ENCODE results near the gene TRPC6. TPM values are rescaled to one million over a fixed set of nuclear protein-coding genes. Genes with fewer than 3 reads are reported as not detected.

TRPC6 gene
- total RNA-seq, 1 experiment from 2014 or later, result not detected

- Mint-ChIP-seq H3K27ac (ENCODE audit: low read depth, unreplicated experiment) (no peak overlapping the region), H3K36me3 (ENCODE audit: insufficient read depth, unreplicated experiment) (no peaks in the 10 kb centered on the region), H3K9me3 (ENCODE audit: unreplicated experiment) (peaks cover 8% of the 10 kb centered on the region), H3K4me3 (ENCODE audit: unreplicated experiment) (no peak overlapping the region), H3K4me1 (ENCODE audit: insufficient read depth, unreplicated experiment) (no peaks in the 10 kb centered on the region), H3K27me3 (ENCODE audit: insufficient read depth, unreplicated experiment) (no peaks in the 10 kb centered on the region)
- POLR2A ChIA-PET, result no interaction called here
- no peak for TF ChIP-seq CTCF (IDR thresholded peaks at IDR 0.05; ENCODE audit: unreplicated experiment)
- no TSS peak for BruUV-seq (replicated peaks)
- CTCF ChIA-PET, result no interaction called here
- no peak for DNase-seq (ENCODE audit: unreplicated experiment)
- intact Hi-C loops (cut with micrococcal nuclease), result no loop called here
Measured at GRCh38 chr11:101509922-101510321, 73.9 kb downstream of the TRPC6 start.

- Mint-ChIP-seq H3K4me3 (ENCODE audit: unreplicated experiment) (no peak overlapping the region), H3K27me3 (ENCODE audit: insufficient read depth, unreplicated experiment) (no peaks in the 10 kb centered on the region), H3K27ac (ENCODE audit: low read depth, unreplicated experiment) (no peak overlapping the region), H3K9me3 (ENCODE audit: unreplicated experiment) (peaks cover 8% of the 10 kb centered on the region), H3K36me3 (ENCODE audit: insufficient read depth, unreplicated experiment) (no peaks in the 10 kb centered on the region), H3K4me1 (ENCODE audit: insufficient read depth, unreplicated experiment) (no peaks in the 10 kb centered on the region)
- CTCF ChIA-PET, result no interaction called here
- TF ChIP-seq CTCF (IDR thresholded peaks at IDR 0.05; ENCODE audit: unreplicated experiment), result no peak
- no peak for DNase-seq (ENCODE audit: unreplicated experiment)
- POLR2A ChIA-PET, result interaction anchor here (0.7 kb wide), 1 partner anchor 24 kb away, joined by 3 read pairs; no protein-coding TSS in a partner anchor
- intact Hi-C loops (cut with micrococcal nuclease), result no loop called here
- BruUV-seq (replicated peaks), result no TSS peak
Measured at GRCh38 chr11:101508370-101508769, 75.4 kb downstream of the TRPC6 start.

GRCh38 chr11:101498891-101499290 is 84.9 kb downstream of the TRPC6 start:
- TF ChIP-seq CTCF (IDR thresholded peaks at IDR 0.05; ENCODE audit: unreplicated experiment), result no peak
- ChIA-PET CTCF (interaction anchor here (0.7 kb wide), 1 partner anchor 15 kb away, joined by 3 read pairs; no protein-coding TSS in a partner anchor), POLR2A (interaction anchor here (0.7 kb wide), 1 partner anchor 336 kb away, joined by 3 read pairs; no protein-coding TSS in a partner anchor)
- Mint-ChIP-seq H3K4me3 (ENCODE audit: unreplicated experiment) (no peak overlapping the region), H3K27ac (ENCODE audit: low read depth, unreplicated experiment) (no peak overlapping the region), H3K4me1 (ENCODE audit: insufficient read depth, unreplicated experiment) (no peaks in the 10 kb centered on the region), H3K9me3 (ENCODE audit: unreplicated experiment) (no peaks in the 10 kb centered on the region), H3K36me3 (ENCODE audit: insufficient read depth, unreplicated experiment) (no peaks in the 10 kb centered on the region), H3K27me3 (ENCODE audit: insufficient read depth, unreplicated experiment) (no peaks in the 10 kb centered on the region)
- BruUV-seq (replicated peaks), result no TSS peak
- no peak for DNase-seq (ENCODE audit: unreplicated experiment)
- intact Hi-C loops (cut with micrococcal nuclease), result no loop called here

- CTCF ChIA-PET, result interaction anchor here (0.5 to 0.8 kb wide), 2 partner anchors 9 to 345 kb away, joined by 3 to 4 read pairs; no protein-coding TSS in a partner anchor
- POLR2A ChIA-PET, result interaction anchor here (1.1 kb wide), 1 partner anchor 19 kb away, joined by 4 read pairs; no protein-coding TSS in a partner anchor
- H3K27me3 Mint-ChIP-seq (ENCODE audit: insufficient read depth, unreplicated experiment), result no peaks in the 10 kb centered on the region
- H3K4me3 Mint-ChIP-seq (ENCODE audit: unreplicated experiment), result no peak overlapping the region
- intact Hi-C loops (cut with micrococcal nuclease), result no loop called here
- BruUV-seq (replicated peaks), result no TSS peak
- H3K9me3 Mint-ChIP-seq (ENCODE audit: unreplicated experiment), result no peaks in the 10 kb centered on the region
- H3K27ac Mint-ChIP-seq (ENCODE audit: low read depth, unreplicated experiment), result no peak overlapping the region
- H3K36me3 Mint-ChIP-seq (ENCODE audit: insufficient read depth, unreplicated experiment), result no peaks in the 10 kb centered on the region
- TF ChIP-seq CTCF (IDR thresholded peaks at IDR 0.05; ENCODE audit: unreplicated experiment), result no peak
- no peaks in the 10 kb centered on the region for H3K4me1 Mint-ChIP-seq (ENCODE audit: insufficient read depth, unreplicated experiment)
- no peak for DNase-seq (ENCODE audit: unreplicated experiment)
Measured at GRCh38 chr11:101497291-101497690, 86.5 kb downstream of the TRPC6 start.
